ENCODE results near the gene RNASE12. TPM values are rescaled to one million over a fixed set of nuclear protein-coding genes. Genes with fewer than 3 reads are reported as not detected.

Gene RNASE12
- total RNA-seq, 1 experiment from 2014 or later: not detected

DNA sequence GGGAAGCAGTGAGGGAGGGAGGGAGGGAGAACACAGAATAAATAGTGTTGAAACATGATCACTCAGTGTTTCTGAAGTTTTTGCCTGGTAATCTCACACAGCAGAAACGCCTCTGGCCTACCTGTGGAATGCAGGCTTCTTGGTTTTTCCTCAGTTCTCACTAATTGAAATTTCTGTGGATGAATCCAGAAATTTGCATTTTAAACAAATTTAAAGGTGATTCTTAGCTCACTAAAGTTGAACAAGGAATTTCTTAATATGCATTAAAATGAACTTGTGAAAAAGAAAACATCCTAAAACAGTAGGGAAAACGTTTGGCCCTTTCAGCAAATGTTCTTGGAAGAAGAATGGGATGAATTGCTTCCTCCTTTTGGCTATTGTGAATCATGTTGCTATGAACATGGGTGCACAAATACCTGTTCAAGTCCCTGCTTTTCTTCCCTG is 31.7 kb downstream of the RNASE12 start:
- Histone ChIP-seq H3K27ac (ENCODE audit: insufficient read length, low read depth, low read length) (peak overlapping the region; percentile 20), H3K9ac (ENCODE audit: extremely low read depth, insufficient read length, low read length) (no peak overlapping the region), H3K27me3 (ENCODE audit: insufficient read depth, low read length) (no peaks in the 10 kb centered on the region), H4K8ac (replicated peaks; ENCODE audit: insufficient read length, low read depth, low read length) (no peak overlapping the region), H2BK5ac (ENCODE audit: insufficient read length, low read length) (no peak overlapping the region), H2BK120ac (ENCODE audit: low read depth, low read length, poor library complexity, severe bottlenecking) (no peak overlapping the region), H4K20me1 (ENCODE audit: control insufficient read depth, insufficient read depth, insufficient read length) (no peaks in the 10 kb centered on the region), H4K5ac (ENCODE audit: insufficient read length, low read depth, low read length) (no peak overlapping the region), H3K23ac (ENCODE audit: insufficient read length, low read depth, low read length) (no peak overlapping the region), H2AFZ (ENCODE audit: low read length) (no peak overlapping the region), H3K4ac (ENCODE audit: low read depth, low read length) (no peak overlapping the region), H2AK5ac (ENCODE audit: insufficient read length, low read length) (no peak overlapping the region), H2BK15ac (ENCODE audit: low read depth, low read length) (no peak overlapping the region), H3K23me2 (ENCODE audit: insufficient read length, low read depth, low read length, poor library complexity, severe bottlenecking) (no peaks in the 10 kb centered on the region), H3K79me2 (ENCODE audit: insufficient read depth, low read length) (no peaks in the 10 kb centered on the region), H3K14ac (ENCODE audit: insufficient read depth, low read length) (no peak overlapping the region), H3K18ac (ENCODE audit: insufficient read length, low read depth, low read length) (no peak overlapping the region), H3K4me1 (ENCODE audit: insufficient read depth, low read length) (peaks cover 8% of the 10 kb centered on the region; the same call in 1 of the 2 replicates), H3K9me3 (ENCODE audit: control insufficient read depth, low read depth, low read length) (no peaks in the 10 kb centered on the region), H2BK20ac (ENCODE audit: low read depth, low read length, poor library complexity, severe bottlenecking) (no peak overlapping the region), H3T11ph (ENCODE audit: low read length) (no peak overlapping the region), H4K91ac (ENCODE audit: insufficient read length, low read depth, low read length) (no peak overlapping the region), H3K4me2 (ENCODE audit: insufficient read depth, insufficient read length, low read length) (peak overlapping the region; percentile 31), H3K56ac (ENCODE audit: insufficient read length, low read depth, low read length) (no peak overlapping the region), H3K79me1 (ENCODE audit: insufficient read depth, low read depth, low read length, poor library complexity, severe bottlenecking) (no peaks in the 10 kb centered on the region), H2BK12ac (ENCODE audit: insufficient read length, low read depth, low read length) (no peak overlapping the region)
- Mint-ChIP-seq H3K27ac (peak overlapping the region; percentile 73 to 96 (median 94)), H3K4me3 (peak overlapping the region in 1 of 2 experiments; percentile 35; a peak in 3 of 5 replicates), H3K9me3 (no peaks in the 10 kb centered on the region), H3K36me3 (ENCODE audit: insufficient read depth in 1 of 3, low read depth in 3 of 3) (no peaks in the 10 kb centered on the region), H3K4me1 (peaks cover 43 to 52% of the 10 kb centered on the region in 2 experiments), H3K27me3 (ENCODE audit: low read depth) (no peaks in the 10 kb centered on the region)
- no CpG with 5 or more reads among the region's 2 CpGs for WGBS (ENCODE audit: extremely low coverage, insufficient read length, low lambda C conversion rate)
- TF ChIP-seq, protein P1, sequence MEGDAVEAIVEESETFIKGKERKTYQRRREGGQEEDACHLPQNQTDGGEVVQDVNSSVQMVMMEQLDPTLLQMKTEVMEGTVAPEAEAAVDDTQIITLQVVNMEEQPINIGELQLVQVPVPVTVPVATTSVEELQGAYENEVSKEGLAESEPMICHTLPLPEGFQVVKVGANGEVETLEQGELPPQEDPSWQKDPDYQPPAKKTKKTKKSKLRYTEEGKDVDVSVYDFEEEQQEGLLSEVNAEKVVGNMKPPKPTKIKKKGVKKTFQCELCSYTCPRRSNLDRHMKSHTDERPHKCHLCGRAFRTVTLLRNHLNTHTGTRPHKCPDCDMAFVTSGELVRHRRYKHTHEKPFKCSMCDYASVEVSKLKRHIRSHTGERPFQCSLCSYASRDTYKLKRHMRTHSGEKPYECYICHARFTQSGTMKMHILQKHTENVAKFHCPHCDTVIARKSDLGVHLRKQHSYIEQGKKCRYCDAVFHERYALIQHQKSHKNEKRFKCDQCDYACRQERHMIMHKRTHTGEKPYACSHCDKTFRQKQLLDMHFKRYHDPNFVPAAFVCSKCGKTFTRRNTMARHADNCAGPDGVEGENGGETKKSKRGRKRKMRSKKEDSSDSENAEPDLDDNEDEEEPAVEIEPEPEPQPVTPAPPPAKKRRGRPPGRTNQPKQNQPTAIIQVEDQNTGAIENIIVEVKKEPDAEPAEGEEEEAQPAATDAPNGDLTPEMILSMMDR (conservative IDR thresholded peaks at IDR 0.05): no peak
- DNase-seq: no peak

Measured in H9 (cell line).